Measurements from ENCODE around the gene CHID1. TPM values are rescaled to one million over a fixed set of nuclear protein-coding genes. Genes with fewer than 3 reads are reported as not detected.
A peak's percentile ranks its signal among the peaks of the same experiment; 100 is the strongest.

CHID1 gene
- total and polyA plus RNA-seq, 2 of the 8 experiments (the other 6 are each of a cell fraction or from before 2014, with no cell fraction given): 81.2 to 88.5 TPM

DNA sequence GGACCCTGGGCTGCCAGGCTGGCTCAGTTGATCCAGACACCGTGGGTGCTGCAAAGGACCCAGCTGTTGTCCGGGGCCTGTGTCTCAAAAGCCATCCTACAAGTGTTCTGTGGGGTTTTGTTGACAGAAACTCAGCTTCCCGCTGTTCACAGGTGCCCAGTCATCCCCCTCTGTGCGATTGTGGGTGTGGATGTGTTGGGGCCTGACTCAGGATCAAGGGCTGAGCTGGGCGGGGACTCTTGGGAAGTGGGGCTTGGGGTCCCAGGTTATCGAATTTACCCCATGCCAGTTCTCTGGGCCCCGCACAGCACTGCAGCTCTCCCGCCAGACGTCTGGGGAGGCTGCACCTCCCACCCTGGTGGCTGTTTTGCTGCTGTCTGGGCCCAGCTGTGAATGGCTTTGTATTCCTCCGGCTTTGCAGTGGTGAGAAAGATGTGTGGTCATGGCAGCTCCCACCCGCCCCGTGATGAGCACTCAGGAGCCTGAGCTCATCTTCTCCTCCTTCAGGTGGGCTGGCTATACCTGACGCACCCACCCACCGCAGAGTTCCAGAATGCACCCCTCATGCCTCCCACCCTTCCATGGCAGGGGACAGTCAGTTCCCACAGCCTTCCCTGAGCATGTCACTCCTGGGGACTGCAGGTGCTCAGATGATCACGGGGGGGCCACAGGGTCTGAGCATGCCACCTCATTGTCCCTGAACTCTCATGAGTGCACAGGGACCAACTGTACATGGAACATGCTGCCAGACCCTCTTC is 11.5 kb upstream of the CHID1 start:
- no peak overlapping the region for H3K56ac ChIP-seq (replicated peaks; ENCODE audit: insufficient read length, low read depth, low read length)
- H3K9ac ChIP-seq (replicated peaks in 1 of 4; ENCODE audit: extremely low read depth in 1 of 4, low read depth in 3 of 4, low read length in 3 of 4): no peak overlapping the region
- no peak overlapping the region for H2BK15ac ChIP-seq (ENCODE audit: low read length)
- no peak overlapping the region for H2BK12ac ChIP-seq (ENCODE audit: low read depth, low read length)
- H3K4me2 ChIP-seq (ENCODE audit: insufficient read depth in 1 of 2, low read depth in 2 of 2, low read length in 2 of 2): no peak overlapping the region
- no peaks in the 10 kb centered on the region for H4K20me1 ChIP-seq (replicated peaks in 1 of 2; ENCODE audit: control insufficient read depth in 1 of 2, insufficient read depth in 2 of 2, low read length in 2 of 2)
- DNase-seq (ENCODE audit: low read depth in 1 of 2, low spot score in 2 of 2) (no peak), FAIRE-seq (no peak)
- H3K9me3 ChIP-seq (ENCODE audit: insufficient read depth in 2 of 2, low read depth in 1 of 2, low read length in 1 of 2): no peaks in the 10 kb centered on the region
- no peak overlapping the region for H2AK5ac ChIP-seq (ENCODE audit: low read depth, low read length)
- peaks cover 0 to 3% (median 0%) of the 10 kb centered on the region in 4 experiments; a peak in 2 of 8 replicates for H3K36me3 ChIP-seq (ENCODE audit: control insufficient read depth in 2 of 4, insufficient read depth in 4 of 4, low read length in 3 of 4)
- H3K23ac ChIP-seq (ENCODE audit: insufficient read length): no peak overlapping the region
- peaks cover 6% of the 10 kb centered on the region for H3K79me1 ChIP-seq (ENCODE audit: low read depth, low read length)
- H3K4ac ChIP-seq (replicated peaks; ENCODE audit: insufficient read length, low read depth, low read length): no peak overlapping the region
- no peak overlapping the region for H3K27ac ChIP-seq (ENCODE audit: low read depth, low read length)
- H3K79me2 ChIP-seq (ENCODE audit: control insufficient read depth in 1 of 2, insufficient read depth in 2 of 2, low read length in 2 of 2): peaks cover 0 to 9% of the 10 kb centered on the region in 2 experiments; a peak in 2 of 4 replicates
- no peak overlapping the region for H3K18ac ChIP-seq (ENCODE audit: extremely low read depth, low read length)
- H3K27me3 ChIP-seq (replicated peaks in 1 of 4; ENCODE audit: control insufficient read depth in 3 of 4, extremely low read depth in 1 of 4, insufficient read depth in 3 of 4, low read length in 3 of 4): no peaks in the 10 kb centered on the region
- H2BK20ac ChIP-seq (ENCODE audit: low read length): 0 out of 2 replicates have a peak overlapping the region, but pooled peaks have one; percentile 72
- POLR2A ChIA-PET (ENCODE audit: partially characterized antibody): interaction anchor here (0.8 to 0.9 kb wide), 2 partner anchors 10 to 27 kb away, joined by 3 read pairs; no protein-coding TSS in a partner anchor
- H3K4me3 ChIP-seq (ENCODE audit: extremely low read depth in 1 of 4, insufficient read depth in 2 of 4, low read depth in 3 of 4, low read length in 4 of 4): no peak overlapping the region
- CTCF ChIA-PET (ENCODE audit: partially characterized antibody): interaction anchor here (0.5 to 3.1 kb wide), 18 partner anchors 9 to 403 kb away, joined by 3 to 16 read pairs (median 4); partner anchors contain the start of gene CHID1
- no peak overlapping the region for H2BK120ac ChIP-seq (replicated peaks; ENCODE audit: low read depth, low read length)
- H4K91ac ChIP-seq (replicated peaks; ENCODE audit: insufficient read length, low read length): no peak overlapping the region
- no peak overlapping the region for H4K5ac ChIP-seq (ENCODE audit: insufficient read length, low read depth, low read length)
- peak overlapping the region; percentile 85; the same call in 1 of the 2 replicates for H4K8ac ChIP-seq (ENCODE audit: extremely low read depth, insufficient read depth, low read length)
- no peak overlapping the region for H2AFZ ChIP-seq (ENCODE audit: low read length)
- H2BK5ac ChIP-seq (ENCODE audit: low read depth, low read length): 0 out of 2 replicates have a peak overlapping the region, but pooled peaks have one; percentile 44
- H3K23me2 ChIP-seq (ENCODE audit: low read depth, low read length): peaks cover 5% of the 10 kb centered on the region
- no peak overlapping the region for H3K14ac ChIP-seq (ENCODE audit: insufficient read length)
- 87% methylated on average over 15 of the region's 15 CpGs; no CpG with 5 or more reads in 1 of the 2 experiments for WGBS, 2 experiments (ENCODE audit: extremely low coverage in 1 of 2, insufficient coverage in 1 of 2, insufficient read length in 1 of 2, insufficient replicate concordance in 2 of 2, low coverage in 1 of 2, low lambda C conversion rate in 2 of 2, missing lambda C conversion rate in 1 of 2)
- H3K4me1 ChIP-seq (replicated peaks in 1 of 4; ENCODE audit: control insufficient read depth in 3 of 4, insufficient read depth in 4 of 4, low read length in 3 of 4): peaks cover 0 to 6% (median 4%) of the 10 kb centered on the region in 4 experiments; a peak in 4 of 7 replicates
